ENCODE measurements around the gene CDC42BPB. TPM values are rescaled to one million over a fixed set of nuclear protein-coding genes. Genes with fewer than 3 reads are reported as not detected.
"Not testable (repeated sequence)": the region's sequence is repeated elsewhere in the genome, so short reads cannot be mapped to it uniquely, and the experiment has no call there.

CDC42BPB gene
- total RNA-seq, 1 donor from 2014 or later: 165 TPM

- no peak for DNase-seq (ENCODE audit: low spot score)
Measured at GRCh38 chr14:102900631-102901571, 156.4 kb downstream of the CDC42BPB start.

- no peak for DNase-seq (ENCODE audit: low spot score)
Measured at GRCh38 chr14:102899516-102899900, 157.8 kb downstream of the CDC42BPB start.

DNA sequence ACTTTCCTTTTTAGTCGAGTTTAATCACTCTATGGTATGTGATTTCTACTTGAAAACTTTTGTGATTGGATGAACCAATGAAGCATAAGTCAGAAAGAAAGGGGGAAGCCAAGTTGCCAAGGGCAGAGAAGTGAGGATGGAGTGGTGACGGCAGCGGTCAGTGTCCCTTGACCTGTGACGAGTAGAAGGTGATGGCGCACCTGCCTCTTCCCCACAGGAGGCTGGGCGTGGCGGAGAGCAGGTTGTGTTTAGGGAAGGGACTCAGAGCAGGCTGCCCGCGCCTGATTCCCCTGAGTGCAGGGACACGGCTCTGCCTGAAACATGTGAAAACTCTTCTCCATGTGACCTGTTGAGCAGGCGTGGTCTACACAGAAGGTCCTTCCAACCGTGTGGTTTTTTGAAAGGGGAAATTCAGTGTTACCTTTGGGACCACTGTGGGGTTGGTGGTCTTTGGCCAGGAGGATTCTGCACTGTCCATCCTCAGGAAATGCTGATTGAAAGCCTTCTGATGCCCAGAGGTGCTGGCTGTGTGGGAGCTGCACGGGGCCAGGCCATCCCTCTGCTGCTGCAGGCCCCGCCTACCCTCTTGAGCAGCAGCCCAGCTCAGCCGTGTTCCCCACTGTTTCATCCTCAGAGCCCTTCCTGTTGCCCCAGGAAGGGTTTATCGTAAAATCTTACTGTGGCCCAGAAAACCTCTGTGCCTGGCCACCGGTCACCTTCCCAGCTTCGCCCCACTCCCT lies 158.4 kb downstream of the CDC42BPB start:
- no peak for DNase-seq (ENCODE audit: low spot score)

- no peak for DNase-seq (ENCODE audit: low spot score)
Measured at GRCh38 chr14:102898298-102898697, 159.1 kb downstream of the CDC42BPB start.

DNA sequence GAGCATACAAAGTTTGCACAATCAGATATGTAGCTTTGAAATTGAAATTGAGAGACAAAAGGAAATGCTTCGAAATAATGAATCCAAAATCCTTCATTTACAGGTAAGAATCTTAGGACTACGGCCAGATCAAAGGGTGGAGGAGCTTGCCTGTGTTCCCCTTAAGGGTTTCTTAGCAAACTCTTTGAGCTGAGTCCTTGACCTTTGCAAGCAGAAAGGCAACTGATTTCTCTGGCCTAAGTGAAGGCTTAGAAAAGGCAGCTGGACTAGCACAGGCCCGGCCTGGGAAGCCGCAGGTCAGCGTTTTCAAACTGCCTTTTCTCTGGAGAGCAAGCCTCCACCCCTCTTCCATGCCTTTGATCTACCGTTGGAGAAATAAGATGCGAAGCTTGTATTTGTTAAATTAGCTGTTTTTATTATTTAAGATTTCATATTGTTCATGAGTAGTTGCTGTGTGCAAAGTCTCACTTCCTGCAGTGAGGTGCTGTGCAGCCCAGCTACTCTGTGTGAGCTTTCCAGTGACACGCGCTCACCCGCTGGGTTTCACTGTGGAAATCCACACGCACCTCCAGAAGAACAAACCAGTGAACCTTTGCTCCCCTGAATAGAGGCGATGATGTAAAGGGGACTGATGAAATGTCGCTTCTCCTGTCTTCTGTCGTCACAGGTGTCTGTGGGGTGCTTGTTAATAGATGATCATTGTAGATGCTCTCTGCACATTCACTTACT lies 159.9 kb downstream of the CDC42BPB start:
- DNase-seq (ENCODE audit: low spot score): no peak

- not testable (repeated sequence) for DNase-seq (ENCODE audit: low spot score)
Measured at GRCh38 chr14:102896735-102897134, 160.6 kb downstream of the CDC42BPB start.

- peak; percentile 81 for DNase-seq (ENCODE audit: low spot score)
Measured at GRCh38 chr14:102893452-102893851, 163.9 kb downstream of the CDC42BPB start.

DNA sequence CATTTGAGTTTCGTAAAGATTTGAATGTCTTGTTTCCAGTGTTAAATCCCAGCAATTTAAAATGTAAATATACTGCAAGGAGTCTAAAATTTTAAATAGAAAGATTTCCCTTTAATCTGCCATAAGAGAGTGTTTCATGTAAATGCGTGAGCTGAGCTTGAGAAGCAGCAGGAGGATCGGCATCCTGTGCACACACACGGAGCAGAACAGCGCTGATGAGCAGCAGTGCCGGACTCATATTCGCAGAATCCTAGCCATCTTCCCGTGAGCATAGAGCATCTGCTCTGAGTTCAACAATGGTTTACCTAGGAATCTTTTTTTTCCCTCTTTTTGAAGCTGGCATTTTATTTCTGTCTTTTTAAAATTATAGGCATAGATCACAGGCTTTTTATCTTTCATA lies 164.7 kb downstream of the CDC42BPB start:
- no peak for DNase-seq (ENCODE audit: low spot score)

DNA sequence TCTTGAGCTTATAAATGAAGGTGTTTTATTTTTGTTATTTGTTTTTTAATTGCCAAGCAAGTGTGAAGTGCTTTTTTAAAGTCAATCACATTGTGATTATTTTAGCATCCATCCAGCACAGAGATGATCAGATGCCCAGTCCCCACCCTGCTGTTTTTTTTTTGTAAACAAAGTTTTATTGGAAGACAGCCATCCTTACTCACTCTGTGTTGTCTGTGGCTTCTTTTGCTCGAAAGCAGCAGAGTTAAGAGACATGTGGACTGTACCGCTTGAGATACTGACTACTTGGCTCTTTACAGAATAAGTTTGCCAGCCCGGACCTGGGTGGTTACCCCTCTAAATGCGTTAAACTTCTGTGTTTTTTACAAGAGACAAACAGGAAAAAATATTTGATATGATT lies 165.8 kb downstream of the CDC42BPB start:
- DNase-seq (ENCODE audit: low spot score): no peak

- DNase-seq (ENCODE audit: low spot score): no peak
Measured at GRCh38 chr14:102891111-102891510, 166.2 kb downstream of the CDC42BPB start.

DNA sequence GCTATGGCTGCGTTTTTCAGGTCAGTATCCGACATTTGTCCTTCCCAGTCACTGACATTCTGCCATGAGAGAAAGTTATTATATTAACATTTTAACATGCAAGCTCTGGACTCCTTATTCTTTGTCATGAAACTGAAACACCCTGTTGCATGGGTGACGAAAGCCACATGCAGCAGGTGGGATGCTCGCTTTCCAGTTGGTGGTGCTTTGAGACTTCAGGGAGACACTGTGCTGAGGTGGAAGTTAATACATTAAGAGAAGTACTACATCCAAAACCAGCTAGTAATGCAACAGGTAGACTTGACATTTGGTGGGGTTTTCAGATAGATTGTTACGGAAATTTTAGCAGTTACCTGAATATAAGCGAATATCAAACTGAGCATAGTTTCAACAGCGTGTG lies 167.7 kb downstream of the CDC42BPB start:
- DNase-seq (ENCODE audit: low spot score): no peak

GRCh38 chr14:102888748-102889147 lies 168.6 kb downstream of the CDC42BPB start:
- DNase-seq (ENCODE audit: low spot score): no peak

DNA sequence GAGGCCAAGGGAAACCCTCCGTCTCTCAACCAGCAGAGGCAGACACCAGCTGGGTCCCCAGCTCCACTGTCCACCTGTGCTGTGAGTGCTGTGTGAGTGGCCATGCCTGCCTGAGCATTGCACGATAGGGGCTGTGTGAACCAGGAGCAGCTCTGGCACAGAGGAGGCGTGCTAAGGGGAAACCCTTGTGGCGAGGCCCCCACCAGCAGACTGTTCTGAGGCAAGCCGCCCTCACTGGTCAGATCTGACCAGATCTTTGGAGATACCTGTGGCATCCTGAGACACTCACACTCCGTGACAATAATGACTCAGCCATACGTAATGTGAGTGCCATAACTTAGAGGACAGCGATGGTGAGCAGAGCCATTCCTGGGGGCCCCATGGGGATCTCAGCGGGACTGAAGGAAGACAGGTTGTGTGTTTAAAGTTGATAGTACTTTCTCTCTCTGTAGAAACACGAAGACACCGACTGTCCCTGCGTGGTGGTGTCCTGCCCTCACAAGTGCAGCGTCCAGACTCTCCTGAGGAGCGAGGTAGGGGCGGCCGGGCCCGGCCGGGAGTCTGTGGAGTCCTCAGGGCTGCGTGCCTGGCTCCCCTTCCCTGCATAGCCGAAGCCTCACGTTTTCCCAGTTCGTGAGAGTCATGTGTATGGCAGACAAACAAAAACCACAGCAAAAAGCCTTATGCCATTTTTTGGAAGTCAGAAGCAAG lies 171.5 kb downstream of the CDC42BPB start:
- no peak for DNase-seq (ENCODE audit: low spot score)

DNA sequence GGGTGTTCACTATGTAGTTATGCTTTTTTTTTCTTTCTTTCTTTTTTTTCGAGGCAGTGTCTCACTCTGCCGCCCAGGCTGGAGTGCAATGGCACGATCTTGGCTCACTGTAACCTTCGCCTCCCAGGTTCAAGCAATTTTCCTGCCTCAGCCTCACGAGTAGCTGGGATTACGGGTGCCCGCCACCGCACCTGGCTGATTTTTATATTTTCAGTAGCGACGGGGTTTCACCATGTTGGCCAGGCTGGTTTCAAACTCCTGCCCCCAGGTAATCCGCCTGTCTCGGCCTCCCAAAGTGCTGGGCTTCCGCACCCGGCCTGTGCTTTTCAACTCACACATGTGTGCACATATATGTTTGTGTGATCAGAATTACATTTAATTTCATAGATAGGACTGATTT lies 173.8 kb downstream of the CDC42BPB start:
- DNase-seq (ENCODE audit: low spot score): no peak

DNA sequence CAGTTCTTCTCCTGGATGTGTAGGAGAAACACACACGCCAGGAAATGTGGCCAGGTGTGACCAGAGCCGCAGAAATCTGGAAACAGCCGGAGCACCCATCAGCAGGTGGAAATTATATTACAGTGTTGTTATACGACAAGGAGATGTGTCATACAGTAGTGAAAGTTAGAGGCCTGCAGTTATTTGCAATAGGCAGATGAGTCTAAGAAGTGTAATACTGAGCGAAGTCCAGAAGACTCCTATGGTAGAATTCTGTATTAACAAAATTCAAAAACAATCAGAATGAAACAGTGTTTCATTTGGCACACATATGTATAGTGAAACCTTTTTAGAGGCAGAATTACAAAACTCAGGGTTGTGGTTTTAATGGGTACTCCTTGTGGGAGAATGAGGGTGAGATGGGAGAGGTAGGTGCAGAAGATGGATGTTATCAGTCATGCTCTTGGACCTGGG lies 174.2 kb downstream of the CDC42BPB start:
- DNase-seq (ENCODE audit: low spot score): no peak

Other genes with a start within 250 kb of the CDC42BPB start
- 204 TPM for gene AMN, start 134.9 kb downstream of the CDC42BPB start, total RNA-seq
- gene LBHD2, start 26.7 kb upstream of the CDC42BPB start, total RNA-seq: 0.60 TPM
- gene EXOC3L4, start 37.2 kb upstream of the CDC42BPB start, total RNA-seq: 22.9 TPM
- 133 TPM for gene TNFAIP2, start 65.9 kb upstream of the CDC42BPB start, total RNA-seq